ENCODE results near the gene TRAPPC10. TPM values are rescaled to one million over a fixed set of nuclear protein-coding genes. Genes with fewer than 3 reads are reported as not detected.

Gene TRAPPC10
- polyA plus RNA-seq, 1 of the 3 experiments (the other 2 are of a cell fraction), result 17.5 TPM

DNA sequence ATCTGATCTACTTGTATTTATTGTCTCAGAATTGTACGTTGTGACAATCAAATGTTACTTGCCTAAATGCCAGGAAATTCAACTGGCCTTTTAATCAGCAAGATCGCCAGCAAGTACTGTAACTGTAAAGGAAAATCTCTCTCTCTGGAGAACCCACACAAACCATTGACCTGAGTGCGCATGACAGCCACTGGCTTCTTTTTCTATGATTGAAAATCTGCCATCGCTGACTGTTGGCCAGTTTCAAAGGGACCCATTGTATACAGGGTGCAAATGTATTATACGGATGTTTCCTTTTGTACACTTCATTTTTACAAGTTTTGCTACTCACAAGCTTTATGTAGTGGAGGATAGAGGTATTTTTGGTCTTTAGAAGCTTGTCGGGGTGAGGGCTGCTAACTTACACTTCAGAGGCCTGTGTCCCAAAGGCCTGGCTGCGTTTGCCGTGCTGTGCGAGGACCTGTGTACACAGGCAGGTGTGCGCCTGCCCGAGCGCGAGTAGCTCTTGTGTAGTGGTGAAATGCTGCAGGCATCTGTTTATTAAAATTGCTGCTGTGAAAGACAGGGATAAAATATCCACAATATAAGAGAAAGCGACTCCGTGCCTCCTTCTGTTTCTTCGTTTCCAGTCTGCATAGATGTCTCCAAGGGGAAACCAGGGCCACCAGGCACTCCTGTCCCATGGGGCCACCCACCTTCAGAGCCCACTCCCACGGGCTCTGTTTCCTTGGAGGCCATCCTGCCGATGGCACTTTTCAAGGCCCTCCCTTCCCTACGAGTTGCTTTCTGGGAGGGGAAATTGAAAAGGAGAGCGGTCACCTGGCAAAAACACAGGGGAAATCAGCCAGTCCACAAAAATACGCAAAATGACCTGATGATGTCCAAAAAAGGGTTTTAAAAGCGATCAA is 25.3 kb upstream of the TRAPPC10 start:
- H3K4me3 ChIP-seq (ENCODE audit: low read depth in 2 of 2, low read length in 1 of 2), result no peak overlapping the region
- no peaks in the 10 kb centered on the region for H3K9me2 ChIP-seq
- ChIA-PET CTCF (no interaction called here), POLR2A (no interaction called here)
- 91% methylated on average over 22 of the region's 22 CpGs for WGBS (ENCODE audit: low lambda C conversion rate)
- H3K27ac ChIP-seq (ENCODE audit: low read depth in 2 of 2, low read length in 1 of 2), result no peak overlapping the region
- no peaks in the 10 kb centered on the region for H3K4me1 ChIP-seq (ENCODE audit: control insufficient read depth in 1 of 2, insufficient read depth in 2 of 2, low read depth in 1 of 2, low read length in 1 of 2)
- peak; percentile 27 for DNase-seq
- TF ChIP-seq FOXJ3 (CRISPR knock-in tag; IDR thresholded peaks at IDR 0.05), result no peak
- TF ChIP-seq MEF2A (IDR thresholded peaks at IDR 0.05; ENCODE audit: borderline replicate concordance, low read depth), result no peak
- no peak for TF ChIP-seq RXRA (IDR thresholded peaks at IDR 0.05; ENCODE audit: borderline replicate concordance, low read depth)
- TF ChIP-seq ELF1 (IDR thresholded peaks at IDR 0.05), result no peak
- TF ChIP-seq, protein P1, sequence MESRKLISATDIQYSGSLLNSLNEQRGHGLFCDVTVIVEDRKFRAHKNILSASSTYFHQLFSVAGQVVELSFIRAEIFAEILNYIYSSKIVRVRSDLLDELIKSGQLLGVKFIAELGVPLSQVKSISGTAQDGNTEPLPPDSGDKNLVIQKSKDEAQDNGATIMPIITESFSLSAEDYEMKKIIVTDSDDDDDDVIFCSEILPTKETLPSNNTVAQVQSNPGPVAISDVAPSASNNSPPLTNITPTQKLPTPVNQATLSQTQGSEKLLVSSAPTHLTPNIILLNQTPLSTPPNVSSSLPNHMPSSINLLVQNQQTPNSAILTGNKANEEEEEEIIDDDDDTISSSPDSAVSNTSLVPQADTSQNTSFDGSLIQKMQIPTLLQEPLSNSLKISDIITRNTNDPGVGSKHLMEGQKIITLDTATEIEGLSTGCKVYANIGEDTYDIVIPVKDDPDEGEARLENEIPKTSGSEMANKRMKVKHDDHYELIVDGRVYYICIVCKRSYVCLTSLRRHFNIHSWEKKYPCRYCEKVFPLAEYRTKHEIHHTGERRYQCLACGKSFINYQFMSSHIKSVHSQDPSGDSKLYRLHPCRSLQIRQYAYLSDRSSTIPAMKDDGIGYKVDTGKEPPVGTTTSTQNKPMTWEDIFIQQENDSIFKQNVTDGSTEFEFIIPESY (IDR thresholded peaks at IDR 0.05; ENCODE audit: borderline replicate concordance, low read depth), result no peak
- TF ChIP-seq TCF12 (IDR thresholded peaks at IDR 0.05), result no peak
- no peak for TF ChIP-seq NRF1 (IDR thresholded peaks at IDR 0.05; ENCODE audit: low read depth, low read length)
- no peak for TF ChIP-seq MXI1 (IDR thresholded peaks at IDR 0.05; ENCODE audit: low read depth, low read length)
- no peak for TF ChIP-seq TAF1 (IDR thresholded peaks at IDR 0.05; ENCODE audit: borderline replicate concordance, low read depth, low read length)
- TF ChIP-seq, protein P2, sequence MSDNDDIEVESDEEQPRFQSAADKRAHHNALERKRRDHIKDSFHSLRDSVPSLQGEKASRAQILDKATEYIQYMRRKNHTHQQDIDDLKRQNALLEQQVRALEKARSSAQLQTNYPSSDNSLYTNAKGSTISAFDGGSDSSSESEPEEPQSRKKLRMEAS (IDR thresholded peaks at IDR 0.05; ENCODE audit: low read depth), result no peak
- TF ChIP-seq, protein P3, sequence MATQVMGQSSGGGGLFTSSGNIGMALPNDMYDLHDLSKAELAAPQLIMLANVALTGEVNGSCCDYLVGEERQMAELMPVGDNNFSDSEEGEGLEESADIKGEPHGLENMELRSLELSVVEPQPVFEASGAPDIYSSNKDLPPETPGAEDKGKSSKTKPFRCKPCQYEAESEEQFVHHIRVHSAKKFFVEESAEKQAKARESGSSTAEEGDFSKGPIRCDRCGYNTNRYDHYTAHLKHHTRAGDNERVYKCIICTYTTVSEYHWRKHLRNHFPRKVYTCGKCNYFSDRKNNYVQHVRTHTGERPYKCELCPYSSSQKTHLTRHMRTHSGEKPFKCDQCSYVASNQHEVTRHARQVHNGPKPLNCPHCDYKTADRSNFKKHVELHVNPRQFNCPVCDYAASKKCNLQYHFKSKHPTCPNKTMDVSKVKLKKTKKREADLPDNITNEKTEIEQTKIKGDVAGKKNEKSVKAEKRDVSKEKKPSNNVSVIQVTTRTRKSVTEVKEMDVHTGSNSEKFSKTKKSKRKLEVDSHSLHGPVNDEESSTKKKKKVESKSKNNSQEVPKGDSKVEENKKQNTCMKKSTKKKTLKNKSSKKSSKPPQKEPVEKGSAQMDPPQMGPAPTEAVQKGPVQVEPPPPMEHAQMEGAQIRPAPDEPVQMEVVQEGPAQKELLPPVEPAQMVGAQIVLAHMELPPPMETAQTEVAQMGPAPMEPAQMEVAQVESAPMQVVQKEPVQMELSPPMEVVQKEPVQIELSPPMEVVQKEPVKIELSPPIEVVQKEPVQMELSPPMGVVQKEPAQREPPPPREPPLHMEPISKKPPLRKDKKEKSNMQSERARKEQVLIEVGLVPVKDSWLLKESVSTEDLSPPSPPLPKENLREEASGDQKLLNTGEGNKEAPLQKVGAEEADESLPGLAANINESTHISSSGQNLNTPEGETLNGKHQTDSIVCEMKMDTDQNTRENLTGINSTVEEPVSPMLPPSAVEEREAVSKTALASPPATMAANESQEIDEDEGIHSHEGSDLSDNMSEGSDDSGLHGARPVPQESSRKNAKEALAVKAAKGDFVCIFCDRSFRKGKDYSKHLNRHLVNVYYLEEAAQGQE (IDR thresholded peaks at IDR 0.05; ENCODE audit: low read depth, low read length), result no peak
- H3K4me2 ChIP-seq, result no peak overlapping the region
- no peak overlapping the region for H2AFZ ChIP-seq (ENCODE audit: low read depth)
- H3K9ac ChIP-seq, result no peak overlapping the region
- H3K79me2 ChIP-seq (ENCODE audit: insufficient read depth), result no peaks in the 10 kb centered on the region
- peaks cover 6% of the 10 kb centered on the region for H3F3A ChIP-seq (replicated peaks; ENCODE audit: insufficient read depth)
- H3K36me3 ChIP-seq (replicated peaks in 1 of 2; ENCODE audit: control insufficient read depth in 1 of 2, insufficient read depth in 2 of 2, low read length in 1 of 2), result peaks cover 5 to 22% of the 10 kb centered on the region in 2 experiments
- no peaks in the 10 kb centered on the region for H3K27me3 ChIP-seq (ENCODE audit: insufficient read depth)
- no peaks in the 10 kb centered on the region for H4K20me1 ChIP-seq (ENCODE audit: insufficient read depth)
- H3K9me3 ChIP-seq, result no peaks in the 10 kb centered on the region
